Chondrocyte (in vitro differentiated cells): Measurements from ENCODE around the gene CCDC57. TPM values are rescaled to one million over a fixed set of nuclear protein-coding genes. Genes with fewer than 3 reads are reported as not detected.

Source experiments
- DNase-seq: peaks from one replicate; pipeline ENCODE4 v3.0.0; 2021; ENCODE audit warnings: mixed read lengths, low spot score
- H3K27ac Mint-ChIP-seq: one replicate; pipeline ENCODE4 v1.8.0; 2021; ENCODE audit warnings: mild to moderate bottlenecking, moderate library complexity, mixed read lengths; ENCODE audit not compliant: unreplicated experiment
- H3K27me3 Mint-ChIP-seq: 2 replicates; pipeline ENCODE4 v1.8.0; 2021; ENCODE audit warnings: low read depth, mixed read lengths
- H3K36me3 Mint-ChIP-seq: 2 replicates; pipeline ENCODE4 v1.8.0; 2021; ENCODE audit warnings: low read depth, mixed read lengths
- H3K4me1 Mint-ChIP-seq: 2 replicates; pipeline ENCODE4 v1.8.0; 2021; ENCODE audit warnings: low read depth, mild to moderate bottlenecking, mixed read lengths
- H3K4me3 Mint-ChIP-seq: one replicate; pipeline ENCODE4 v1.8.0; 2021; ENCODE audit warnings: mild to moderate bottlenecking, moderate library complexity, mixed read lengths; ENCODE audit not compliant: unreplicated experiment
- H3K9me3 Mint-ChIP-seq: 2 replicates; pipeline ENCODE4 v1.8.0; 2021; ENCODE audit warnings: low read depth, mixed read lengths
- CTCF ChIP-seq: fragments of 200-600 bp; sonication (generic); IDR thresholded peaks from 2 replicates; pipeline ENCODE4 v1.5.0; 2021; ENCODE audit warnings: antibody characterized with exemption, mild to moderate bottlenecking, moderate library complexity
- total RNA-seq: library from RNA; stranded (reverse); gene quantifications from 3 replicates; pipeline ENCODE4 v1.2.1, GENCODE V29; 2021

Gene CCDC57
- total RNA-seq, 1 donor from 2014 or later = 23.5 TPM

GRCh38 chr17:82200135-82200534, 12.5 kb downstream of the CCDC57 start:
- no peaks in the 10 kb centered on the region for H3K9me3 Mint-ChIP-seq
- peaks cover 4% of the 10 kb centered on the region for H3K4me1 Mint-ChIP-seq
- H3K4me3 Mint-ChIP-seq = no peak overlapping the region
- H3K27me3 Mint-ChIP-seq = no peaks in the 10 kb centered on the region
- TF ChIP-seq CTCF = no peak
- DNase-seq = no peak
- peaks cover 14% of the 10 kb centered on the region for H3K36me3 Mint-ChIP-seq
- no peak overlapping the region for H3K27ac Mint-ChIP-seq

GRCh38 chr17:82199496-82199895, 13.1 kb downstream of the CCDC57 start:
- Mint-ChIP-seq H3K27me3 (no peaks in the 10 kb centered on the region), H3K9me3 (no peaks in the 10 kb centered on the region), H3K36me3 (peaks cover 18% of the 10 kb centered on the region), H3K27ac (no peak overlapping the region), H3K4me1 (no peaks in the 10 kb centered on the region), H3K4me3 (no peak overlapping the region)
- DNase-seq = no peak
- TF ChIP-seq CTCF = no peak

GRCh38 chr17:82198092-82198491, 14.6 kb downstream of the CCDC57 start:
- Mint-ChIP-seq H3K4me3 (no peak overlapping the region), H3K27me3 (no peaks in the 10 kb centered on the region), H3K4me1 (no peaks in the 10 kb centered on the region), H3K9me3 (no peaks in the 10 kb centered on the region), H3K27ac (no peak overlapping the region), H3K36me3 (peaks cover 25% of the 10 kb centered on the region)
- DNase-seq = no peak
- TF ChIP-seq CTCF = no peak

GRCh38 chr17:82195675-82196672, 16.7 kb downstream of the CCDC57 start:
- Mint-ChIP-seq H3K27me3 (no peaks in the 10 kb centered on the region), H3K4me3 (no peak overlapping the region), H3K4me1 (no peaks in the 10 kb centered on the region), H3K36me3 (peaks cover 27% of the 10 kb centered on the region), H3K27ac (no peak overlapping the region), H3K9me3 (no peaks in the 10 kb centered on the region)
- DNase-seq = no peak
- TF ChIP-seq CTCF = no peak

- TF ChIP-seq CTCF = no peak
- Mint-ChIP-seq H3K4me3 (no peak overlapping the region), H3K27ac (no peak overlapping the region), H3K27me3 (no peaks in the 10 kb centered on the region), H3K9me3 (no peaks in the 10 kb centered on the region), H3K4me1 (no peaks in the 10 kb centered on the region), H3K36me3 (peaks cover 26% of the 10 kb centered on the region)
- no peak for DNase-seq
Measured at GRCh38 chr17:82194765-82195164, 17.9 kb downstream of the CCDC57 start.
